Sigmoid colon (tissue), 4 donors: ENCODE results near the gene MEGF8.

ENCODE experiments used
- POLR2A ChIP-seq, 2 donors: fragments of 450-650 bp; IDR thresholded peaks; one replicate each; pipeline ENCODE4 v1.6.1; 2016; ENCODE audit warnings: antibody characterized with exemption in 2 of 2, mild to moderate bottlenecking in 2 of 2, moderate library complexity in 2 of 2
- POLR2AphosphoS5 ChIP-seq, 4 donors: sonication (generic); formaldehyde crosslinking; IDR thresholded peaks; one replicate each; pipeline ENCODE4 v1.6.1; 2017; ENCODE audit warnings: antibody characterized with exemption in 4 of 4
- TF ChIP-seq, protein P1 (sequence below), 4 experiments: fragments of 450-650 bp in 3 of 4; fragments of 200-600 bp in 1 of 4; IDR thresholded peaks; one replicate each; pipeline ENCODE4 v1.5.1; 2016 to 2019; ENCODE audit warnings: antibody characterized with exemption in 4 of 4, mild to moderate bottlenecking in 3 of 4, moderate library complexity in 2 of 4

DNA sequence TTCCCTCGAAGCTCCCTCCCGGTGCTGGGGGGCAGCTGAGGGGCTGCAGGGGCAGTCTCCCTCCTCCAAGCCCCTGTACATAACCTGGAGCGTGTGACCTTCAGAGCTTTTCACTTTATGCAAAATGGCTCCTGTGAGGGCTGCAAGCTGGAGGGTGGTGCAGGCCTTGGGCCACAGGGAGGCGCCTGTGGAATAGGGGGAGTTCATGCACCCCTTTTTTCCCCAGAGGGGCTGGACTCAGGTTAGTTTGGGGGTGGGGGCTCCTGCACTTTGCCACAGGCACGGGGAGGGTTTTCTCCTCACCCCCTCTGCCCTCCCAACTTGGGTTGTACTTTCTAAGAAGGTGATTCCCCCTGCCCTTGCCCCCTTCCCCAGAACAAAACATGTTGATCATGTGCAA, 30.1 kb upstream of the MEGF8 start:
- TF ChIP-seq, protein P1, sequence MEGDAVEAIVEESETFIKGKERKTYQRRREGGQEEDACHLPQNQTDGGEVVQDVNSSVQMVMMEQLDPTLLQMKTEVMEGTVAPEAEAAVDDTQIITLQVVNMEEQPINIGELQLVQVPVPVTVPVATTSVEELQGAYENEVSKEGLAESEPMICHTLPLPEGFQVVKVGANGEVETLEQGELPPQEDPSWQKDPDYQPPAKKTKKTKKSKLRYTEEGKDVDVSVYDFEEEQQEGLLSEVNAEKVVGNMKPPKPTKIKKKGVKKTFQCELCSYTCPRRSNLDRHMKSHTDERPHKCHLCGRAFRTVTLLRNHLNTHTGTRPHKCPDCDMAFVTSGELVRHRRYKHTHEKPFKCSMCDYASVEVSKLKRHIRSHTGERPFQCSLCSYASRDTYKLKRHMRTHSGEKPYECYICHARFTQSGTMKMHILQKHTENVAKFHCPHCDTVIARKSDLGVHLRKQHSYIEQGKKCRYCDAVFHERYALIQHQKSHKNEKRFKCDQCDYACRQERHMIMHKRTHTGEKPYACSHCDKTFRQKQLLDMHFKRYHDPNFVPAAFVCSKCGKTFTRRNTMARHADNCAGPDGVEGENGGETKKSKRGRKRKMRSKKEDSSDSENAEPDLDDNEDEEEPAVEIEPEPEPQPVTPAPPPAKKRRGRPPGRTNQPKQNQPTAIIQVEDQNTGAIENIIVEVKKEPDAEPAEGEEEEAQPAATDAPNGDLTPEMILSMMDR (IDR thresholded peaks at IDR 0.05) = no peak
- TF ChIP-seq POLR2AphosphoS5 (IDR thresholded peaks at IDR 0.05) (no peak), POLR2A (IDR thresholded peaks at IDR 0.05) (no peak)
